ENCODE data around the gene PCSK5. TPM values are rescaled to one million over a fixed set of nuclear protein-coding genes. Genes with fewer than 3 reads are reported as not detected.

Gene PCSK5
- total and polyA plus RNA-seq, 2 of the 8 experiments (the other 6 are each of a cell fraction or from before 2014, with no cell fraction given): 5.5 to 10.7 TPM

- FAIRE-seq: no peak
- TF ChIP-seq POU5F1 (IDR thresholded peaks at IDR 0.05; ENCODE audit: low read depth, low read length): no peak
- no peak for TF ChIP-seq HDAC2 (IDR thresholded peaks at IDR 0.05; ENCODE audit: borderline replicate concordance in 1 of 2, low read depth in 2 of 2, low read length in 2 of 2)
- no peak for TF ChIP-seq ZNF274 (IDR thresholded peaks at IDR 0.05; ENCODE audit: borderline replicate concordance, extremely low read depth, low read length)
- no peak for TF ChIP-seq SP4 (IDR thresholded peaks at IDR 0.05; ENCODE audit: low read length)
- TF ChIP-seq MAX (IDR thresholded peaks at IDR 0.05): no peak
- TF ChIP-seq CTCF (IDR thresholded peaks at IDR 0.05; ENCODE audit: control extremely low read depth in 1 of 3, insufficient read depth in 1 of 3, low read depth in 1 of 3, low read length in 3 of 3): no peak
- no peak for TF ChIP-seq BCL11A (IDR thresholded peaks at IDR 0.05; ENCODE audit: low read depth in 2 of 2, low read length in 2 of 2)
- TF ChIP-seq RFX5 (IDR thresholded peaks at IDR 0.05; ENCODE audit: borderline replicate concordance, low read depth, low read length): no peak
- TF ChIP-seq SP2 (IDR thresholded peaks at IDR 0.05; ENCODE audit: low read length): no peak
- no peak for TF ChIP-seq TAF1 (IDR thresholded peaks at IDR 0.05; ENCODE audit: low read depth, low read length)
Observed at GRCh38 chr9:76044266-76044819, 153.9 kb downstream of the PCSK5 start.

More at GRCh38 chr9:76044266-76044819, 153.9 kb downstream of the PCSK5 start:
- Histone ChIP-seq H3K23me2 (ENCODE audit: low read depth, low read length) (no peaks in the 10 kb centered on the region), H3K56ac (replicated peaks; ENCODE audit: insufficient read length, low read depth, low read length) (no peak overlapping the region), H3K79me1 (ENCODE audit: low read depth, low read length) (no peaks in the 10 kb centered on the region), H4K5ac (ENCODE audit: insufficient read length, low read depth, low read length) (no peak overlapping the region), H3K27me3 (replicated peaks in 1 of 4; ENCODE audit: control insufficient read depth in 3 of 4, extremely low read depth in 1 of 4, insufficient read depth in 3 of 4, low read length in 3 of 4) (no peaks in the 10 kb centered on the region), H2AK5ac (ENCODE audit: low read depth, low read length) (no peak overlapping the region), H3K79me2 (ENCODE audit: control insufficient read depth in 1 of 2, insufficient read depth in 2 of 2, low read length in 2 of 2) (no peaks in the 10 kb centered on the region), H3K9ac (replicated peaks in 1 of 4; ENCODE audit: extremely low read depth in 1 of 4, low read depth in 3 of 4, low read length in 3 of 4) (no peak overlapping the region), H2BK12ac (ENCODE audit: low read depth, low read length) (no peak overlapping the region), H3K4me2 (ENCODE audit: insufficient read depth in 1 of 2, low read depth in 2 of 2, low read length in 2 of 2) (no peak overlapping the region; a peak in 1 of 4 replicates), H4K91ac (replicated peaks; ENCODE audit: insufficient read length, low read length) (no peak overlapping the region), H3K18ac (ENCODE audit: extremely low read depth, low read length) (no peak overlapping the region), H3K27ac (ENCODE audit: low read depth, low read length) (no peak overlapping the region), H2BK15ac (ENCODE audit: low read length) (no peak overlapping the region), H3K4ac (replicated peaks; ENCODE audit: insufficient read length, low read depth, low read length) (peak overlapping the region; percentile 42), H2BK120ac (replicated peaks; ENCODE audit: low read depth, low read length) (no peak overlapping the region), H4K8ac (ENCODE audit: extremely low read depth, insufficient read depth, low read length) (no peak overlapping the region), H2BK5ac (ENCODE audit: low read depth, low read length) (no peak overlapping the region), H3K4me1 (replicated peaks in 1 of 4; ENCODE audit: control insufficient read depth in 3 of 4, insufficient read depth in 4 of 4, low read length in 3 of 4) (peaks cover 0 to 7% (median 0%) of the 10 kb centered on the region in 4 experiments; a peak in 3 of 7 replicates), H3K14ac (ENCODE audit: insufficient read length) (no peak overlapping the region), H2BK20ac (ENCODE audit: low read length) (no peak overlapping the region), H3K23ac (ENCODE audit: insufficient read length) (no peak overlapping the region), H3K4me3 (ENCODE audit: extremely low read depth in 1 of 4, insufficient read depth in 2 of 4, low read depth in 3 of 4, low read length in 4 of 4) (no peak overlapping the region), H4K20me1 (replicated peaks in 1 of 2; ENCODE audit: control insufficient read depth in 1 of 2, insufficient read depth in 2 of 2, low read length in 2 of 2) (no peaks in the 10 kb centered on the region), H3K9me3 (ENCODE audit: insufficient read depth in 2 of 2, low read depth in 1 of 2, low read length in 1 of 2) (no peaks in the 10 kb centered on the region), H3K36me3 (ENCODE audit: control insufficient read depth in 2 of 4, insufficient read depth in 4 of 4, low read length in 3 of 4) (no peaks in the 10 kb centered on the region), H2AFZ (ENCODE audit: low read length) (no peak overlapping the region)
- DNase-seq (ENCODE audit: low read depth in 1 of 2, low spot score in 2 of 2): no peak
- ChIA-PET CTCF (ENCODE audit: partially characterized antibody) (interaction anchor here (0.7 to 0.8 kb wide), 2 partner anchors 16 to 176 kb away, joined by 3 read pairs; no protein-coding TSS in a partner anchor), POLR2A (ENCODE audit: partially characterized antibody) (no interaction called here)
- 89% methylated on average over 3 of the region's 3 CpGs; no CpG with 5 or more reads in 1 of the 2 experiments for WGBS, 2 experiments (ENCODE audit: extremely low coverage in 1 of 2, insufficient coverage in 1 of 2, insufficient read length in 1 of 2, insufficient replicate concordance in 2 of 2, low coverage in 1 of 2, low lambda C conversion rate in 2 of 2, missing lambda C conversion rate in 1 of 2)
